Hepatocyte (in vitro differentiated cells): ENCODE data around the gene FAM222A. TPM values are rescaled to one million over a fixed set of nuclear protein-coding genes. Genes with fewer than 3 reads are reported as not detected.

ENCODE experiments used
- DNase-seq: peaks from one replicate; pipeline ENCODE4 v3.0.0-alpha.2; 2016; ENCODE audit warnings: low spot score
- H2AFZ ChIP-seq: fragments of 200-600 bp; sonication (generic); 2 replicates; pipeline ENCODE4 v1.6.0; 2016; ENCODE audit warnings: antibody characterized with exemption, mild to moderate bottlenecking
- H3K27ac ChIP-seq: fragments of 200-600 bp; sonication (generic); 2 replicates; pipeline ENCODE4 v1.5.1; 2016; ENCODE audit warnings: mild to moderate bottlenecking
- H3K27me3 ChIP-seq: fragments of 200-600 bp; sonication (generic); 2 replicates; pipeline ENCODE4 v1.6.1; 2016
- H3K36me3 ChIP-seq: fragments of 200-600 bp; sonication (generic); replicated peaks from 2 replicates; pipeline ENCODE4 v1.5.1; 2016; ENCODE audit warnings: low read depth; ENCODE audit not compliant: insufficient read depth
- H3K4me1 ChIP-seq: fragments of 200-600 bp; sonication (generic); 2 replicates; pipeline ENCODE4 v1.5.1; 2016; ENCODE audit warnings: mild to moderate bottlenecking, moderate library complexity; ENCODE audit not compliant: insufficient read depth
- H3K4me2 ChIP-seq: fragments of 200-600 bp; sonication (generic); 2 replicates; pipeline ENCODE4 v1.6.0; 2016
- H3K4me3 ChIP-seq: fragments of 200-600 bp; sonication (generic); 2 replicates; pipeline ENCODE4 v1.5.1; 2016; ENCODE audit warnings: mild to moderate bottlenecking
- H3K79me2 ChIP-seq: fragments of 200-600 bp; sonication (generic); 2 replicates; pipeline ENCODE4 v1.6.0; 2017; ENCODE audit warnings: mild to moderate bottlenecking
- H3K9me2 ChIP-seq: fragments of 200-600 bp; sonication (generic); replicated peaks from 2 replicates; pipeline ENCODE4 v1.6.0; 2017; ENCODE audit warnings: mild to moderate bottlenecking; ENCODE audit not compliant: insufficient read depth
- H3K9me3 ChIP-seq: fragments of 200-600 bp; sonication (generic); 2 replicates; pipeline ENCODE4 v1.5.1; 2016; ENCODE audit warnings: low read depth, mild to moderate bottlenecking
- H4K20me1 ChIP-seq: fragments of 200-600 bp; sonication (generic); 2 replicates; pipeline ENCODE4 v1.6.0; 2016; ENCODE audit warnings: mild to moderate bottlenecking; ENCODE audit not compliant: insufficient read depth, poor library complexity, severe bottlenecking
- CTCF ChIP-seq: fragments of 200-600 bp; sonication (generic); IDR thresholded peaks from 2 replicates; pipeline ENCODE4 v1.5.1; 2016; ENCODE audit warnings: antibody characterized with exemption, mild to moderate bottlenecking; ENCODE audit not compliant: poor library complexity
- EZH2 ChIP-seq: fragments of 200-600 bp; sonication (generic); IDR thresholded peaks from 2 replicates; pipeline ENCODE4 v1.6.1; 2016; ENCODE audit warnings: antibody characterized with exemption, mild to moderate bottlenecking, borderline replicate concordance
- EZH2phosphoT487 ChIP-seq: fragments of 200-600 bp; sonication (generic); IDR thresholded peaks from one replicate; pipeline ENCODE4 v1.6.1; 2018; ENCODE audit warnings: antibody characterized with exemption, mild to moderate bottlenecking, low read depth, moderate library complexity; ENCODE audit not compliant: unreplicated experiment, severe bottlenecking
- WGBS: methylation state at CpG from one replicate; pipeline ENCODE4 v1.1.6; 2016; ENCODE audit warnings: low lambda C conversion rate; ENCODE audit errors: missing lambda C conversion rate; 5-methylcytosine and 5-hydroxymethylcytosine counted together
- polyA plus RNA-seq: library from polyadenylated mRNA; unstranded; fragments of >200 nt; fragmentation: Nextera tagmentation; extraction: Ambion mirVana; gene quantifications from 2 replicates; pipeline ENCODE4 v1.2.1, GENCODE V29; 2016
- total RNA-seq: library from RNA; depleted of rRNA; stranded (reverse); fragments of >200 nt; gene quantifications from 2 replicates; pipeline ENCODE4 v1.2.3, GENCODE V29; 2014

The FAM222A gene
- total and polyA plus RNA-seq, 2 experiments from 2014 or later: 7.4 to 11.3 TPM

GRCh38 chr12:109766251-109766778 is 52.7 kb downstream of the FAM222A start:
- WGBS: 82% methylated on average over 12 of the region's 12 CpGs
- Histone ChIP-seq H2AFZ (no peak overlapping the region), H3K4me2 (no peak overlapping the region), H3K27me3 (no peaks in the 10 kb centered on the region), H3K9me3 (no peaks in the 10 kb centered on the region), H3K27ac (no peak overlapping the region), H3K4me1 (no peaks in the 10 kb centered on the region), H3K9me2 (no peaks in the 10 kb centered on the region), H4K20me1 (no peaks in the 10 kb centered on the region), H3K36me3 (no peaks in the 10 kb centered on the region), H3K79me2 (no peaks in the 10 kb centered on the region), H3K4me3 (no peak overlapping the region)
- DNase-seq: peak; percentile 2
- no peak for TF ChIP-seq CTCF
- TF ChIP-seq EZH2phosphoT487: no peak

- no peaks in the 10 kb centered on the region for H3K9me3 ChIP-seq
- H3K4me1 ChIP-seq: no peaks in the 10 kb centered on the region
- DNase-seq: peak; percentile 6
- 81% methylated on average over 4 of the region's 4 CpGs for WGBS
- H3K79me2 ChIP-seq: no peaks in the 10 kb centered on the region
- no peaks in the 10 kb centered on the region for H3K27me3 ChIP-seq
- no peaks in the 10 kb centered on the region for H3K36me3 ChIP-seq
- H3K4me3 ChIP-seq: no peak overlapping the region
- H3K27ac ChIP-seq: no peak overlapping the region
- H4K20me1 ChIP-seq: no peaks in the 10 kb centered on the region
- no peak overlapping the region for H2AFZ ChIP-seq
- no peak overlapping the region for H3K4me2 ChIP-seq
- no peak for TF ChIP-seq EZH2
- no peaks in the 10 kb centered on the region for H3K9me2 ChIP-seq
Measured at GRCh38 chr12:109767456-109767855, 53.8 kb downstream of the FAM222A start.

- WGBS: 96% methylated on average over 51 of the region's 54 CpGs
- no peak overlapping the region for H3K27ac ChIP-seq
- TF ChIP-seq CTCF (no peak), EZH2phosphoT487 (no peak), EZH2 (no peak)
- H3K9me3 ChIP-seq: no peaks in the 10 kb centered on the region
- H2AFZ ChIP-seq: no peak overlapping the region
- H3K79me2 ChIP-seq: no peaks in the 10 kb centered on the region
- no peak overlapping the region for H3K4me3 ChIP-seq
- no peaks in the 10 kb centered on the region for H3K9me2 ChIP-seq
- H3K27me3 ChIP-seq: no peaks in the 10 kb centered on the region
- no peaks in the 10 kb centered on the region for H3K4me1 ChIP-seq
- H3K4me2 ChIP-seq: no peak overlapping the region
- peak; percentile 4 for DNase-seq
- H3K36me3 ChIP-seq: no peaks in the 10 kb centered on the region
- no peaks in the 10 kb centered on the region for H4K20me1 ChIP-seq
Measured at GRCh38 chr12:109767991-109768900, 54.6 kb downstream of the FAM222A start.
